ENCODE results near the gene TMEM9B. TPM values are rescaled to one million over a fixed set of nuclear protein-coding genes. Genes with fewer than 3 reads are reported as not detected.
A peak's percentile ranks its signal among the peaks of the same experiment; 100 is the strongest.
"Not testable (repeated sequence)": the region's sequence is repeated elsewhere in the genome, so short reads cannot be mapped to it uniquely, and the experiment has no call there.

The TMEM9B gene
- total RNA-seq, 1 donor from 2014 or later: 19.4 TPM

DNA sequence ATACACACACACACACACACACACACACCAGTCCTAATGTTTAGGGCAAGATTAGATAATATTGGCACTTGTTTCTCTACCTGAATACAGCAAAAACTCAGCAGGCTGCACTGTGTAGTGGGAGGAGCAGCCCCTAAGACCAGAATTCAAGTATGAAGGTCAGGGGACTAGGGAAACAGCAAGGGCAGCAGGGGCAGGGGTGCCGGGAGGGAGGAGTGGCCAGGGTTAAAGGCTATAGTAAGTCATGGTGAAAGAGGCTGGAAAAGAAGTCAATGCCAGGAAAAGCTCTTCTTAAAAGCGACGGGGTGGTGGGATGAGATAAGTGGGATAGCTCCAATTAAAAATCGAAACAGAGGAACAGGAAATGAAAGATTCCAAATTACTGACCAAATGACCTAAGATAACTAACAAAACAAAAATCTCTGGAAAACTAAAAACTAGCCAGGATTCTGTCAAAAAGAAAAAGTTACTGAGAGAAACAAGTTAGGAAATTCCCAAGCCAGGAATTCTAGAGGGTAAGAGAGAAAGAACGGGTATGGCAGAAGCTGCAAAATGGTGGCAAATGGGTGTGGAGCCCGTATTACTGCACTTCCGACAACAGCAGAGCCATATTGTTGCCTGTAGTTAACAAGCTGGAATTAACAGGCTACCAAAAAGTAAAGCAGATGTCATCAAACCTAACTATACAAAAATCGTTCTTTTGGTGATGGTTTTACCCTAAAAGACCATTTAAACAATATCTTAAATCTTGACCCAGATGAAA is 22.7 kb downstream of the TMEM9B start:
- TF ChIP-seq, protein P1, sequence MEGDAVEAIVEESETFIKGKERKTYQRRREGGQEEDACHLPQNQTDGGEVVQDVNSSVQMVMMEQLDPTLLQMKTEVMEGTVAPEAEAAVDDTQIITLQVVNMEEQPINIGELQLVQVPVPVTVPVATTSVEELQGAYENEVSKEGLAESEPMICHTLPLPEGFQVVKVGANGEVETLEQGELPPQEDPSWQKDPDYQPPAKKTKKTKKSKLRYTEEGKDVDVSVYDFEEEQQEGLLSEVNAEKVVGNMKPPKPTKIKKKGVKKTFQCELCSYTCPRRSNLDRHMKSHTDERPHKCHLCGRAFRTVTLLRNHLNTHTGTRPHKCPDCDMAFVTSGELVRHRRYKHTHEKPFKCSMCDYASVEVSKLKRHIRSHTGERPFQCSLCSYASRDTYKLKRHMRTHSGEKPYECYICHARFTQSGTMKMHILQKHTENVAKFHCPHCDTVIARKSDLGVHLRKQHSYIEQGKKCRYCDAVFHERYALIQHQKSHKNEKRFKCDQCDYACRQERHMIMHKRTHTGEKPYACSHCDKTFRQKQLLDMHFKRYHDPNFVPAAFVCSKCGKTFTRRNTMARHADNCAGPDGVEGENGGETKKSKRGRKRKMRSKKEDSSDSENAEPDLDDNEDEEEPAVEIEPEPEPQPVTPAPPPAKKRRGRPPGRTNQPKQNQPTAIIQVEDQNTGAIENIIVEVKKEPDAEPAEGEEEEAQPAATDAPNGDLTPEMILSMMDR (IDR thresholded peaks at IDR 0.05; ENCODE audit: unreplicated experiment): no peak
- no peaks in the 10 kb centered on the region for H3K27me3 Mint-ChIP-seq (ENCODE audit: low read depth)
- H3K9me3 Mint-ChIP-seq: peaks cover 4% of the 10 kb centered on the region
- H3K4me1 Mint-ChIP-seq: peaks cover 9% of the 10 kb centered on the region
- no peak overlapping the region for H3K4me3 Mint-ChIP-seq
- no peaks in the 10 kb centered on the region for H3K36me3 Mint-ChIP-seq
- no peak for DNase-seq (ENCODE audit: low spot score in 2 of 2, unreplicated experiment in 2 of 2)
- H3K27ac Mint-ChIP-seq: no peak overlapping the region

DNA sequence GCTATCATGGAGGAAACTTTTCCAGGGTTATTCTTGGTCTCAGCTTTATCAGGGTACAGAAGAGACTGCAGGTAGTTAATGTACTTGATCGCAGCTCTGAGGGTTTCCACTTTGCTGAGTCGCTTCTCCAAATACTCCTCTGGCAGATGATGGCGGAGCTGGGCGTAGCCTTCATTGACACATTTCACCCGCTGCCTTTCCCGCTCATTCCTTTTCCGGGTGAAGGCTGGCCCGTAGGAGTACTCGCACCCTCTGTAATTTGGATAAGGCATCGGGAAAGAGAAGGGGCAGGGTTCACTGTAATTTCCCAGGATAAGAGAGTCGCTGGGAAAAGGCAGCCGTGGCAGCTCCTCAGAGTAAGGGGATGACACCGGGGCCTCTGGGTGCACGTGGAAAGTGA is 26.6 kb downstream of the TMEM9B start:
- peaks cover 18% of the 10 kb centered on the region for H3K4me1 Mint-ChIP-seq
- no peaks in the 10 kb centered on the region for H3K27me3 Mint-ChIP-seq (ENCODE audit: low read depth)
- no peaks in the 10 kb centered on the region for H3K9me3 Mint-ChIP-seq
- TF ChIP-seq, protein P1 (IDR thresholded peaks at IDR 0.05; ENCODE audit: unreplicated experiment): no peak
- H3K27ac Mint-ChIP-seq: no peak overlapping the region
- H3K36me3 Mint-ChIP-seq: no peaks in the 10 kb centered on the region
- no peak overlapping the region for H3K4me3 Mint-ChIP-seq
- DNase-seq (ENCODE audit: low spot score in 2 of 2, unreplicated experiment in 2 of 2): no peak

DNA sequence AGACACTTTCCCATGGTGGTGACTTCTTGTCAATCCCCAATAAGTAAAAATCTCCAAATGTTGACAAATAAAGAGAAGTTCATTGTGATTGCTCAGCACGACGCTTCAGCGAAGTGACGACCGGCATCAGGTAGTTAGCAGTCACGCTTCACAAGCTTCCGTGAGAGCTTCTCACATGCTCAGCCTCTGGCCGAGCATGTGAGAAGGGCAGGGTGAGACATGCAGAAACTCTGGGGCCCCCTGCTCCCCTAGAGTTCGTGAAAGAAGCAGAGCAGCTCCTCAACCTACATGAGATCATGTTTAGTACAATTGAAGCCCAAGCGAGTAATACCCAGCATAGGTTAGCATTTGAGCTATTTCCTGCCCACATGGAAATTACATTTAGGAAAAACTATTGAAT is 27.1 kb downstream of the TMEM9B start:
- Mint-ChIP-seq H3K27me3 (ENCODE audit: low read depth) (no peaks in the 10 kb centered on the region), H3K4me3 (no peak overlapping the region), H3K4me1 (peaks cover 17% of the 10 kb centered on the region), H3K27ac (no peak overlapping the region), H3K36me3 (no peaks in the 10 kb centered on the region), H3K9me3 (no peaks in the 10 kb centered on the region)
- no peak for DNase-seq (ENCODE audit: low spot score in 2 of 2, unreplicated experiment in 2 of 2)
- TF ChIP-seq, protein P1 (IDR thresholded peaks at IDR 0.05; ENCODE audit: unreplicated experiment): no peak

DNA sequence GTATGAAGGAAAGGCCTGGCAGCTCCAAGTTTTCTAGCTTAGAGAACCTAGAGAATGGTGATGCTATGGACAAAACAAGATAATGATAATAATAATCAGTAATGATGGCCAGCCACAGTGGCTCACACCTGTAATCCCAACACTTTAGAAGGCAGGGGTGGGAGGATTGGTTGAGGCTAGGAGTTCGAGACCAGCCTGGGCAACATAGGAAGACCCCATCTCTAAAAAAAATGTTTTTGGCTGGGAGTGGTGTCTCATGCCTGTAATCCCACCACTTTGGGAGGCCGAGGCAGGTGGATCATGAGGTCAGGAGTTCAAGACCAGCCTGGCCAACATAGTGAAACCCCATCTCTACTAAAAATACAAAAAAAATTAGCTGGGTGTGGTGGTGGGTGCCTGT is 28.5 kb downstream of the TMEM9B start:
- H3K9me3 Mint-ChIP-seq; H3K36me3 Mint-ChIP-seq; H3K27ac Mint-ChIP-seq; H3K4me3 Mint-ChIP-seq; DNase-seq (ENCODE audit: low spot score in 2 of 2, unreplicated experiment in 2 of 2); H3K27me3 Mint-ChIP-seq (ENCODE audit: low read depth): not testable (repeated sequence)
- peaks cover 15% of the 10 kb centered on the region for H3K4me1 Mint-ChIP-seq

DNA sequence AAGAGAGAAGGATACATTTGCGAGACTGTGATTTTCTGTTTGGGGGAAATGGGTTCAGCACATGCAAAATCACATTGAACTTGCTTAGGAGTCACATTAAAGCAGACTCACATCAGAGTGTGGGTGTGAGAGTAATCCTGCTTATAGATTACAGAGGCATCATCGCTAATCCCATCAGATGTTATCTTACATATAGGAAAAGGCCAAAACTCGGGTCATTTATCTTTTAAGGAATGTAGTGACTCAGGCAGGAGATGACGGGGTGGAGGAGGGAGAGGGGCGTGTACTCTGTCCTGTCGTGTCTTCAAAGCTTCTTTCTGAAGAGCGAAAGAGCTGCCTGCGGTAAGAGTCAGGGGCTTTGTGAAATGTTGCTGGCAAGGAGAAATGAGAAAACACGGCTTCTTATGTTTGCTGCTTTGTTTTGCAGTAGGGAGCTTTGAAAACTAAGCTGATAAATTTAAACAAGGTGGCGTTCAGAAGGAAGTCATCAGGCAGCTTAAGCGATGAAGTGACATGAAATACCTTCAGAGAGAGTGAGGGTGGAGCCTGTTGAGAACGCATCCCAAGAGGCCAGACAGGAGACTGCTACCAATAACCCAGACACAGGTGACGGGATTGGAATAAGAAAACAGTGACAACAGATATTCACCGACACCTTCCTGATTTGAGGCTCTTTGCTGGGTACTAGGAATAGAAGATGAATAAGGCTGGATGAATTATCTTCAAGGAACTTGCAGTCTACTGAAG is 29.3 kb downstream of the TMEM9B start:
- TF ChIP-seq, protein P1 (IDR thresholded peaks at IDR 0.05; ENCODE audit: unreplicated experiment): no peak
- no peaks in the 10 kb centered on the region for H3K9me3 Mint-ChIP-seq
- no peaks in the 10 kb centered on the region for H3K27me3 Mint-ChIP-seq (ENCODE audit: low read depth)
- DNase-seq (ENCODE audit: low spot score in 2 of 2, unreplicated experiment in 2 of 2): no peak
- H3K27ac Mint-ChIP-seq: peak overlapping the region; percentile 90
- H3K36me3 Mint-ChIP-seq: no peaks in the 10 kb centered on the region
- peak overlapping the region; percentile 41 for H3K4me3 Mint-ChIP-seq
- peaks cover 15% of the 10 kb centered on the region for H3K4me1 Mint-ChIP-seq

DNA sequence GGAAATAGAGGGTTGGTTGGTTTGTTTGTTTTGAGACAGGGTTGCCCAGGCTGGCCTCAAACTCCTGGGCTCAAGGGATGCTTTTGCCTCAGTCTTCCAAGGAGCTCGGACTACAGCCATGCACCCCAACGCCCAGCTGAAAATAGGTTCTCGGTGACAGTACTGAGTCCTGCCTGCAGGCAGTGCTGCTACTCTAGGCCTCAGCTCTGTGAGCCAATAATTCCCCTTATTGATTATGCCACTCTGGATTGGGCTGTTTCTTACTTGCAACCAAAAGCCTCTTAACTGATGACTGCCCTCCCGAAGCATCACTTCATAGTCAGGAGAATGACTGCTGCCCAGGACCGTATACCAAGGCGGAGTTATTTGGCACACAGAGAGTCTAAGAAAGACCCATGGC is 30.3 kb downstream of the TMEM9B start:
- Mint-ChIP-seq H3K27ac (no peak overlapping the region), H3K4me1 (peaks cover 15% of the 10 kb centered on the region), H3K27me3 (ENCODE audit: low read depth) (no peaks in the 10 kb centered on the region), H3K4me3 (no peak overlapping the region), H3K36me3 (no peaks in the 10 kb centered on the region), H3K9me3 (no peaks in the 10 kb centered on the region)
- TF ChIP-seq, protein P1 (IDR thresholded peaks at IDR 0.05; ENCODE audit: unreplicated experiment): no peak
- DNase-seq (ENCODE audit: low spot score in 2 of 2, unreplicated experiment in 2 of 2): no peak
